Hematopoietic multipotent progenitor cell treated with erythropoietin and hydrocortisone succinate and interleukin-3 and kit ligand, for 6 days (in vitro differentiated cells): ENCODE measurements around the gene PTPN20.
A peak's percentile ranks its signal among the peaks of the same experiment; 100 is the strongest.
"Not testable (repeated sequence)": the region's sequence is repeated elsewhere in the genome, so short reads cannot be mapped to it uniquely, and the experiment has no call there.

ENCODE experiments used
- DNase-seq: peaks from one replicate; pipeline ENCODE4 v3.0.0-alpha.2; 2015

PTPN20 gene

DNA sequence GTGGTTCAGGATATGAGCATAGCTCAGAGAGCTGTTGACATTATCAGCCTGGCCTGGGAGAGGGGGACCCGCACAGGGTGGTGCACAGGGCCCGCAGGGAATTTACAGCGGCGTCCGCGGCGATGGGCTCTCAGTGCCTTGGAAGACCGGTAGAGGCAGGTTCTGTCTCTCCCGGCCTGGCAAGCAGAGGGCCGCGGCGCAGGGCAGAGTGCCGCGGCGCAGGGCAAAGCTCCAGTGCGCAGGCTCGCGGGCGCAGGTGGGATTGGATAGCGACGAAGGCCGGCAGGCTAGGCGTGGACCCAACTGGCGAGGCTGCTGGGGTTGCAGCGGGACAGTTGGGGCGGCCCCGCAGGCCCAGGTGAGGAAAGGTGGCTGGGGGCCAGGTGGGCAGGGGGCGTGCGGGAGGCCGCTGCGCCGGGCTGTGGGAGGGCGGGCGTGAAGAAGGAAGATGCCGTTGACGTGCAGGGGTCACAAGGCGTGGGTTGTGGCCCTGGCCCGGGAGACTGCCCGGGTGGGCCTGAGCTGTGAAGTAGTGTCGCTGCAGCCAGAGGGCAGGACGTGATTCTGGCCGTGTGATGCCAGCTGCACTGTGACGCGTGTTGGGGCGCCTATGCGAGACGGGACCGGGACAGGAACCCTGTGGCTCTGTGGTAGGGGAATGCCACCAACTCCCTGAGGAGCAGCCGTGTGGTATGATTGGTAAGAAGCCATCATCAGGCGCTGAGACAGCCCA is at the start of gene PTPN20:
PTPN20 (plus strand) TSS at position 285 of the 733 bp plus-strand sequence. CDS start 21,072 bp downstream, outside the sequence.
- not testable (repeated sequence) for DNase-seq

DNA sequence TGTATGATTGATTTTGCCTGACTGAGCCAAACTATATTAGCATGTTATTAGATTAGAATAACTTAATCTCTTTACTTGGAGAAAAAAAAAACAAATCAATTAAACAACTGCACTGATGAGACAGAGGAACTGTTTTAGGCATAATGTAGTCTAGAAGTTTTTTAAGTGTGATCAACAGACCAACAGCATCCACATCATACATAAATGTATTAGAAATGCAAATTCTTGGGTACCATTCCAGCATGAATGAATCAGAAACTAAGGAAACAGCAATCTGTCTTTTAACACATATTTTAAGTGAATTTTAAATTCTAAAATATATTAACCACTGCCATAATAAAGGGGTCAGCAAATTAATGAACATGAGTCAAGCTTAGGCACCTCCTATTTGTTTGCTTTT is 41.5 kb upstream of the PTPN20 start:
- DNase-seq = not testable (repeated sequence)

DNA sequence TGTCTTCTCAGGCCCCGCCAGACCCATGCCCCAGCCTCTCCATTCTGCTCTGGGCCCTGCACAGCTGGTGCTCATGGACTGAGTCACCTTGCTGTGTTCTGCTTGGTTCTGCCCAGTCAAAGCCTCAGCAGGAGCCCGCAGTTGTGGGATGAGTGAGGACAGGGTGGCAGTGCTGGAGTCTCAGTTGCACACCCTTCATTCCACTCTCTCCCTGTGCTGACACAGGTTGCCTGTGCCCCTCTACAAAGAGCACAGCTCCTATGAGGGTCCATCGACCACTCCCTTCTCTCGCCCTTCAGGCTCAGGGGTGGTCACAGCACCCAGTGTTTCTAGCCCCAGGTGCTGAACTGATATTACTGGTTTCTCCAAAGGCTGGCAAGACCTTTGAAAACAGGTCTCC is 39.6 kb upstream of the PTPN20 start:
- DNase-seq = not testable (repeated sequence)

DNA sequence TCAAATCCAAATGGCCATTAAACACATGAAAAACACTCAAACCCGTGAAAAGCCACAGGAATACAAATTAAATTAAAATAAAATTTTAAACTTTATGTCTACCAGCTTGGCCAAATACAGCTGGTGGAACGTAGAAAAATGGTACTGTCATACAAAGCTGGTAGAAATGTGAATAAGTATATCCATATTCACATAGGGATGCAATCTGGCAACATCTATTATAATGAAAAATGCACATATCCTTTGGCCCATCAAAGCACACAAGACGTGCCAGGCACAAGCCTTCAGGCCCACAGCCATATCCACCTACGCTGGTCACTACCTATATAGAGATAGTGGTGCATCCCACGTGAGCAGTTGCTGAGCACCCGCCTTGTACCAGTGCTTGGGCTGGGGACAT is 35.9 kb upstream of the PTPN20 start:
- not testable (repeated sequence) for DNase-seq

- DNase-seq = not testable (repeated sequence)
Observed at GRCh38 chr10:46876773-46877172, 34.5 kb upstream of the PTPN20 start.

DNA sequence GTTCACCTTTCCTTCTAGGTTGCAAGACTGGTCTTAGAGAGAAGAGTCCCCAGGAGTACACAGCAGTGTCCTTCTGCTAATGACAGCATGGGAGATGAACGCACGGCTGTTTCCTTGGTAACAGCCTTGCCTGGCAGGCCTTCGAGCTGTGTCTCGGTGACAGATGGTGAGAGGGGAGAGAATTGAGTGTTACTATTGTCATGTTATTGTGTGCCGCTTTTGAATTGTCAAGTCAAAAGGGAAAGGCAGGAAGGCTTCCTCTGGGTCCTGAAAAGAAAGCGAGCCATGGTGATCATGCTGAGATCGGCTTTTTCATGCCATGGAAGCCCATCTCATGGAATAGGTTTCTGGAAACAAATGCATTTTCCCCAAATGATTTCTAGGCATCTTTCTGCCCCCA is 32.5 kb upstream of the PTPN20 start:
- DNase-seq = not testable (repeated sequence)

DNA sequence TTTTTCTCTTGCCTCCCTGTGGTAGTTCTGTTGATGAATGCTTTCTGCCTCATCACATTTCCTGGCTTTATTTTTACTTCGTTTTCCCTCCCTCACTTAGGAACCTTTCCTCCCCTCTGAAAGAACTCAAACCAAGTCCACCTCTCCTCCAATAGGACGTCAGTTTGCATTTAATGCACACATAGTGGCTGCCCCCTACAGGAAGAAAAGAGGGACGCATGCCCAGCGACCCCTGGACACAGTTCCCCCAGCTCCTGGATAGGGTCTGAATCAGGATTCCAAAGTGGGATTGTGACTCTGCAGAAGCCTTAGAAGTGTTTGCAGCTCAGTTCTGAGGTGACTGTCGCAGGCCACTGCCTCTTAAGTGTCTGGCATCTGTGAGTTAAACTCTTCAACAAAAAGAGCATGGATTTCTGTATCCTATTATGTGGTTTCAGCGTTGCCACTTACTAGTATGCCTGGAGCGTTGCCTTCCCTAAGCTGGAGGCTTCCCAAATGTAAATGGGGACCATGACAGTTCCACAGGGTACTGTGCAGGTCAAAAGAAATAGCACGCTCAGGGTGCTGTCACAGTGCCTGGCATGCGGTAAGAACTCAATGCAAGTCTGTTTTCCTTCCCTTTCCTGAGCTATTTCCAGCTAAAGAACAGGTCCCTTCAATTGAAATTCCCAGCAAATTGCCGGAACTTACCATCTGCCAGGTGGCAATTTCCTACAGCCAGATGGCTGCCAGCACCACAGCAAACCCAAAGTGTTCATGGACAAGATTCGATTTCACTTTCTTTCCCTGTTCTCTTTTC is 20.2 kb upstream of the PTPN20 start:
- not testable (repeated sequence) for DNase-seq

- peak; percentile 1 for DNase-seq
Observed at GRCh38 chr10:46896762-46897692, 14.2 kb upstream of the PTPN20 start.

- DNase-seq = not testable (repeated sequence)
Observed at GRCh38 chr10:46901247-46901646, 10.0 kb upstream of the PTPN20 start.

- DNase-seq = not testable (repeated sequence)
Observed at GRCh38 chr10:46903874-46904273, 7.4 kb upstream of the PTPN20 start.

DNA sequence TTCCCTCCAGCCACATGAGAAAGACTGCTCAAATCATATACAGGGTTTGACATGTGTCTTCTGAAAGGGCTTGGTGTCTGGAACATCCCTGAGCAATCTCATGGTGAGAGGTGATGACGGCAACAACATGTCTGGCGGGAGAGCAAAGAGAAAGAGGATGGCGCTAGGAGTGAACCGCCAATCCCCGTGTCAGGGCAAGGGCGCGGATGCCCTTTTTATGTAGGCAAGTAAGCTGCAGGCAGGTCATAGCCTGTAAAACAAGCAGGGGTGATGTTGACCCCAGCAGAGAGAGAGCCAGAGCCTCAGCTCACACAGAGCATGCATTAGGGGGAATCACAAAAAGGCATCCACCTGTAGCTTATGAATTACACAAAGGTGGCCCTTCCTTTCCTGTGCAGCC is 4.9 kb upstream of the PTPN20 start:
- not testable (repeated sequence) for DNase-seq

GRCh38 chr10:46907185-46908117 is 3.8 kb upstream of the PTPN20 start:
- not testable (repeated sequence) for DNase-seq

DNA sequence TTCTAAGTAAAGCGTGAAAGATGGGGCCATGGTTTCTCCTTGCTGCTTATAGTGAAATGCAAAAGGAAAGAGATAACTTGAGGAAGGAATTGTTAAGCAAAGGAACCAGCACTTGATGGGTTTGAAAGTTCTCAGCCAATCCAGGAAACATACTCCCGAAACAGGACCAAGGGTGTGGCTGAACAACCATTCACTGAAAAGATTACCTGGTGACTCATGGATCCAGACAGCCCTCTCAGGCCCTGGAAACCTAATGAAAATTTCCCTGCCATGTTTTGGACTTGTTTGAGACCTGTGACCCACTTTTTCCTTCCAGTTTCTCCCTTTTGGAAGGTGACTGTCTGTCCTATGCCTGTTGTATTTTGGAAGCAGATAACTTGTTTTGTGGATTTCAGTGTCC is 11.3 kb downstream of the PTPN20 start:
- not testable (repeated sequence) for DNase-seq

- not testable (repeated sequence) for DNase-seq
Observed at GRCh38 chr10:46925156-46925555, 13.9 kb downstream of the PTPN20 start.

- not testable (repeated sequence) for DNase-seq
Observed at GRCh38 chr10:46925853-46926252, 14.6 kb downstream of the PTPN20 start.

DNA sequence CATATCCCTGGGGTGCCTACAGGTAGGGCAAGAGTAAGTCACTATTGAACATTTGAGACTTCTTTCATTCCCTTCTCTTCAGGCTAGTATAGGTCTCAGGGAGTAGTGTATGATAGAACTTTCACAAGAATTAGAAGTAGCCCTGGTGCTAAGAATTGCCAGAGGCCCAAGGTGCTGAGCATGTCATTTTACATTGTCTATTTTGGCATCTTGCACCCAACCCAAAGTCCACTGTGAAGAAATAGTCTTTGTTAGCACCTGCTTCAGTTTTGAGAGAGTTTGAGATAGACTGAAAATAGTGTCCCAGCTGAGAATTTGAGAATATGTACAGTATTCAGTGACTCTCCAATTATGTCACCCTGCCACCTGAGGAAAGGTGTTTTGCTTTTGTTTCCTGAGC is 17.6 kb downstream of the PTPN20 start:
- not testable (repeated sequence) for DNase-seq

GRCh38 chr10:46932383-46932782 is 21.2 kb downstream of the PTPN20 start:
- not testable (repeated sequence) for DNase-seq

DNA sequence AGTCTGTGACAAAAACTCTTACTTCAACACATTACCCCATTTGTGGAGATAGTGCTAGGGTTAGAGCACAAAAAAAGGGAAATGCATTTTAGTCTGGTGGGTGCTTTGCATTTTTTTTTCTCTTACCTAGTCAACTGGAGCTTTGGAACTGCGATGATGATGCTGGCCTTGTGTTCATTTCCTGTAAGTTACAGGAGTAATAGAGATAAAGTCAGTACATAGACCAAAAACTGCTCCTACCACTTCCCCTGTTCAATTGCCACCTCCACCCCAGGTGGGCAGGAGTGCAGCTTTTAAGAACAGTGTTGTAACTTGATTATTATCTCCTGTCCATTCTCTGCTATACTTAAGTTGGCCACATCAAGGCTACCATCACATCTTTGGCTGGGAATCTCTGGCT is 29.9 kb downstream of the PTPN20 start:
- DNase-seq = not testable (repeated sequence)

DNA sequence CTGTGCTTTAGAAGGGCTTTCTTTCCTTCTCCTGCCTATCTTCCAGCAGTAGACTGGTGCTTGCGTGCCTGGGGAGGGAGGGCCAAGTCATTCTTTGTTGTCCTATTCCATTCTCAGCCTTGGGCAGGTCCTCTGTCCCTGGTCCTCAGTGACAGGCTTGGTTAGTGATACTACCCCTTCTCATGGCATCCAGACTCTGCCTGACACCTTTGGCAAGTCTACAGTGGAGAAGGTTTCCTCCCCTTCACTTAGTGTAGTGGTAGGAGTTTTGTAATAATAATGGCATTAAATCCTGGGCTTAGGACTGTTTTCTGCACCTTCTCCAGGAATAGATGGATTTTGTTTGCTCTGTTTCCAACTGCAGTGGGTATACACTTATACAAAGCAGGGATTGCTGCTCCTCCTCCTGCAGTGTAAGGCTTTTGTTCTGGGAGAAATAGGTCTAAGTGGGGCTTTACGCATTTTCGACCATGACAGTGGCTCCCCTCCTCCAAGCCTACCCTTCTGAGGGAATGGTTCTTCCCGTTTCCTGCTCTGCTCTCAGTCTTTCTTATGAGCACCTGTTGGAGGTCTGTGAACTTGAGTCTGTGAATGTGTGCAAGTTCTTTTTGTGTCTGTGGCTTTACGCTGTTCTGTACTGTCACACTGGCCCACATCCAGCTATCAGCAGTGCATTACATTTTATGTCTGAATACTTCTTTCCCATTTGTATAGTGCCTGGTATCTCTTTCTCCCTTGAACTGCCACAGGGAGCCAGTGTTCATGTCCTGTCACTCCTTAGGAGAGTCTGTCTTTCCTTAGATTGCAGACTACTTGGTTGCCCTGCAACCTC is 37.7 kb downstream of the PTPN20 start:
- DNase-seq = not testable (repeated sequence)

- DNase-seq = not testable (repeated sequence)
Observed at GRCh38 chr10:46952540-46952939, 41.3 kb downstream of the PTPN20 start.

DNA sequence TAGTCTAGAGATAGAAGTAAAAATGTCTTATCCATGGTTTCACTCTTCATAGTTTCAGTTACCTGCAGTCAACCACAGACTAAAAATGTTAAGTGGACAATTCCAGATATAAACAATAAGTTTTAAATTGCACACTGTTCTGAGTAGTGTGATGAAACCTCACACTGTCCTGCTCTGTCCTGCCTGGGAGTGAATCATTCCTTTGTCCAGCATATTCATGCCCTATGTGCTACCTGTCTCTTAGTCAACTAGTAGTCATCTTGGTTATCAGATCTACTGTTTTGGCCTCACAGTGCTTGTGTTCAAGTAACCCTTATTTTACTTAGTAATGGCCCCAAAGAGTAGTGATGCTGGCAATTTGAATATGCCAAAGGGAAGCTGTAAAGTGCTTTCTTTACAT is 49.5 kb downstream of the PTPN20 start:
- DNase-seq = not testable (repeated sequence)
